Measurements from ENCODE around the gene CNKSR1.
A peak's percentile ranks its signal among the peaks of the same experiment; 100 is the strongest.

Gene CNKSR1

DNA sequence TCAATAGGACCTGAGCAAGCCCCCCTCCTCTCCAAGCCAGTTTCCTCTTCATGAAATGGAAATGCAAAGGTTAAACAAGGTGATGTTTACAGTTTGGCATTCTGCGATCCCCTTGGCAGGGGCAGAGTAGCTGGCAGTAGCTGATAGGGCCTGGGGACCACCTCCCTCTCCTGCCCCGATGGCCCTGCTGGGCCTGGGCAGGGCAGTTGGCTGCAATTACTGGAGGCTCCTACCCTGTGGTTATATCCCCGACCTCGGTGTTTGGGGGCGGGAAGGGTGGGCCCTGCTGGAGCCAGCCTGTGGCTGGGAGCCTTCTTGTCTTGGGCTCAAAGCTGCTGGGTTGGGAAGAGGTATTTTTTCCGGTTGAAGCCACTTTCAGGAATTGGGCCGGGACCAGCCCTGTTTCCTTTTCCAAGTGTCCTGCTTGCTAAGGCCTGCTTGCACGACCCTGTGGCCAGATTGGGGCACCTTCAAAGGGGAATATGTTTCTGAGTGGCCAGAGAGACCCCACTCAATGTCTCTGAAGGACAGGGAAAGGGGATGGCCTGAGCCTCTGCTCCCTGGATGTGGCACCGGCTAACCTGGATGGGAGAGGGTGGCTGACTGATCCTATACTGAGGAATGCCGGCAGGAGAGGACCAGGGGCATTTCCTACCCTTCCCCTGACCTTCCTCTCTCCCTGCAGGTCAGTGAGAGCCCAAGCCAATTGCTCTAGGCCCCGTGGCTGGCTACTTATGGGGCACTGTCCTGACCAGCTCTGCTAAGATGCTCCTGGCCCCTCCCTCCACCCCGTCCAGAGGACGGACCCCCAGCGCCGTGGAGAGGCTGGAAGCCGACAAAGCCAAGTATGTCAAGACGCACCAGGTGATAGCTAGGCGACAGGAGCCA is 16.5 kb upstream of the CNKSR1 start:
- DNase-seq, result no peak

GRCh38 chr1:26161415-26162219 is 15.7 kb upstream of the CNKSR1 start:
- DNase-seq, result peak in 1 of 2 donors; percentile 26

- DNase-seq, result no peak
Measured at GRCh38 chr1:26162220-26162709, 15.0 kb upstream of the CNKSR1 start.

DNA sequence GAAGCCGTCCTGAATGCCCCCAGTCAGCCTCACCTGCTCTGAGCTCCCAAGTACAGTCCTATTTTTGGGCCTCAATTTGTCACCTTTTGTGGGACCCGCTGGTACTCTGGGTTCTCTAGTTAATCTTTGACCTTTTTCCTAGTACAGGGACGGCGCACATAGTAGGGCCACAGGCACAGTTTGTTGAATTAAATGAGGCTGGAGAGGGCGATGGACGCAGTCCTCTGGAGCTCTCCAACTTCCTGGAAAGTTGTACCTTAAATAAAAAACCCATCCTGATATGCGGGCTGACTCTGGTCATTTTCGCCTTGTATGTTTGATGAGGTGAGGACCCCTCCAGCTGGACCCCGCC is 13.6 kb upstream of the CNKSR1 start:
- no peak for DNase-seq

GRCh38 chr1:26164036-26164860 is 13.0 kb upstream of the CNKSR1 start:
- DNase-seq, result peak; percentile 45 to 47

DNA sequence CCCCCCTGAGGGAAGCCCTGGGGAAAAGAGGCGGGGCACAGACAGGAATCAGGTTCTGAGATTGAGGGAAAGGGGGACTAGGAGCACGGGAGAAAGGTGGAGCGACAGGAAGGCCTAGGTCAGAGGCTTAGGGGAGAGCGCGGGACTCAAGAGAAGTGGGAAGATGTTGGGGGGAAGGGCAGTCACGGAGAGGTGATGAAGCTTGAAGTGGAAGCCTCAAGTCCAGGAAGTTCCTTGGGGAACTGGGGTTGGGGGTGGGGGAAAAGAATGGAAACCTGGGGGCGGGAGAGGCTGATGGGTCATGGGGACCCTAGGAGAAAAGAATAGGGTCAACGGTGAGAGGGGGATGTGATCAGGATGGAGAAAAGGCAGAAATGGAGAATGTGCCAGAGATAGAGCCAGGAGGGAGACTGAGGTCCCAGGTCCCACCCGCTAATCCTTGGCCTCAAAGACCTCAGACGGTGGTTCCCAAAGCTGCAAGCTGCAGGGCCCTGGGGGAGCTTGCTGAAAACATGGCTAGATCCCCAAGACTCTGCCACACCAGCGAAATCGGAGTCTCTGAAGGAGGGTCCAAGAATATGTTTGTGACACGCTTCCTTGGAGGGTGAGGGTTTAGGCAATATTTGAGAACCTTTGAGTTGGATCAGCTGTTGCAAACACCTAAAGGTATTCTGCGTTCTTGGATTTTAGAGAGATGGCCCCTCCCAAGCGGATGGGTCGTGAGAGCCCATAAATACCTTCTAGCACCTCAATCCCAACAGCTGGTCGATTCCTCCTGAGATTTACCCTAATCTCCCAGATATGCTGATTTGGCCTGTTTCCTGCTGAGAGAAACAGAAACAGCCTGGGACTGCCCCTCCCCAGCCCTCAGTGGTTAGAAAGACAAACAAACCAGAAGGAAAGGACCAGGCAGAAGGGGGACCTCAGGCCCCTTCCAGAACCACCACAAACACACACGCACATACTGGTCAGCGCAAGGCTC is 12.1 kb upstream of the CNKSR1 start:
- no peak for DNase-seq

GRCh38 chr1:26166719-26167281 is 10.5 kb upstream of the CNKSR1 start:
- DNase-seq, result no peak

DNA sequence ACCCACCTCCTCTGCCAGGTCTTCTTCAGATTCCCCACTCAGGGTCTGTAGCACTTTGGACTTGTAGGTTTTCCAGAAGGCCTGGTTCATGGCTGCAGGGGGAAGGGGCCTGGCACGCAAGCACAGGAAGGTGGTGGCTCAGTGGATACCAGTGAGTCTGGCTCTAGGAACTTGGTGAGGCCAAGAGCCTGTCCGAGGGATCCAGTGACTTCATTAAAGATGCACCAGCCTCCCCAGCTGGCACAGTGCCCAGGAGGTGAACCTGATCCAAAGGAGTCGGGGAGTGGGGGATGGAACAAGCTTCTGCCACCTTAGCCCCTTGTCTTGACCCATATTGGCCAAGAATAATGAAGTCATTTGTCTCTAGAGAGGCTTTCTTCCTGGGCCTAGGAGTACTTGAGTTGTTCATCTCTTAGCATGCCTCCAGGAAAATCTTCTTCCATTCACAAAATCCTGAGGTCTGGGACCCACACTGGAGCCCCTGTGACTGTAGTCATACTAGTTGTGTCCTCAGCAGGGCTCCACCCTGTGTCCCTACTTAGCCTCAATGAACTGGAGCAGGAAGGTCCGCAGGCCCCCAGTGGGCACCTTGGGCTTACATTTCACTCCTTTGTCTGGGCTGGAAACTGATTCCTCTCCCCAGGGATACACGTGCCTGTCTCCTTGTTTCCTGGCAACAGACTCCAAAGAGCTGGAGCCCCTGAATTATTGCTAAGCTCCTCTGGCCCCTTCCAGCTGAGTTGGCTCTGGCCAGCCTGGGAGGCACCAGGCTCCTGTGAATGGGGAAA is 8.7 kb upstream of the CNKSR1 start, which contains the start of gene C1orf232:
Gene C1orf232, minus strand, starts transcription at position 554 of the 788 bp plus-strand sequence. Its CDS starts 464 bp downstream, at position 90.
- DNase-seq, result no peak

GRCh38 chr1:26169198-26169554 is 8.1 kb upstream of the CNKSR1 start:
- DNase-seq, result no peak

DNA sequence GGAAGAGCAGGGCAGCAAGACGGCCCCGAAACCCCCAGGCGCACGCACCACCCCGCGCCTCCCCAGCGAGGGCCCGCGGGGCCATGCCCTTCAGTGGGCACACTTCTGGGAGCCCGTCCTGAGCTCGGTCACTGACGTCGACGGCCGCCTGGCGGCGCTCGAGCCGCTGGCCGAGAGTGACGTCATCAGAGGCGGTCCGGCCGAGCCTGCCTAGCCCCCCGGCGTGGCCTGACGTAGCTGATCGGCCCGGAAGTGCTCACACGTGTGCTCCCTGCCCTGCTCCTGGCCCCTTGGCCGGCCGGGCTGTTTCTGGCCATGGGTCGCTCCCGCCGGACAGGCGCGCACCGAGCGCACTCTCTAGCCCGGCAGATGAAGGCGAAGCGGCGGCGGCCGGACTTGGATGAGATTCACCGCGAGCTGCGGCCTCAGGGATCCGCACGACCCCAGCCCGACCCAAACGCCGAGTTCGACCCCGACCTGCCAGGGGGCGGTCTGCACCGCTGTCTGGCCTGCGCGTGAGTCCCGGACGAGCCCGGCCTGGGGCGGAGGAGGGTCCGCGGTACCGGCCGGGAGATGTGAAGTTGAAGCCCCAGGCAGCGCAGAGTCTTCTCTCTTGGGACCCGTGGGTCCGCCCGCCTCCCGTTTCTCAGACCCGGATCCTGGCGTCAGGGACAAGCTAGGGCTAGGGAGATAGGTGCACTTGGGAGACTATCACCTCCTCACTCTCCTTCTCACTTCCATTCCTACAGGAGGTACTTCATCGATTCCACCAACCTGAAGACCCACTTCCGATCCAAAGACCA is 7.4 kb upstream of the CNKSR1 start, which contains the start of gene ZNF593:
Gene ZNF593, plus strand, starts transcription at position 240 of the 803 bp plus-strand sequence. Its CDS starts 76 bp downstream, at position 316.
- DNase-seq, result peak; percentile 82 to 86

GRCh38 chr1:26170472-26170821 is 6.8 kb upstream of the CNKSR1 start:
- no peak for DNase-seq

DNA sequence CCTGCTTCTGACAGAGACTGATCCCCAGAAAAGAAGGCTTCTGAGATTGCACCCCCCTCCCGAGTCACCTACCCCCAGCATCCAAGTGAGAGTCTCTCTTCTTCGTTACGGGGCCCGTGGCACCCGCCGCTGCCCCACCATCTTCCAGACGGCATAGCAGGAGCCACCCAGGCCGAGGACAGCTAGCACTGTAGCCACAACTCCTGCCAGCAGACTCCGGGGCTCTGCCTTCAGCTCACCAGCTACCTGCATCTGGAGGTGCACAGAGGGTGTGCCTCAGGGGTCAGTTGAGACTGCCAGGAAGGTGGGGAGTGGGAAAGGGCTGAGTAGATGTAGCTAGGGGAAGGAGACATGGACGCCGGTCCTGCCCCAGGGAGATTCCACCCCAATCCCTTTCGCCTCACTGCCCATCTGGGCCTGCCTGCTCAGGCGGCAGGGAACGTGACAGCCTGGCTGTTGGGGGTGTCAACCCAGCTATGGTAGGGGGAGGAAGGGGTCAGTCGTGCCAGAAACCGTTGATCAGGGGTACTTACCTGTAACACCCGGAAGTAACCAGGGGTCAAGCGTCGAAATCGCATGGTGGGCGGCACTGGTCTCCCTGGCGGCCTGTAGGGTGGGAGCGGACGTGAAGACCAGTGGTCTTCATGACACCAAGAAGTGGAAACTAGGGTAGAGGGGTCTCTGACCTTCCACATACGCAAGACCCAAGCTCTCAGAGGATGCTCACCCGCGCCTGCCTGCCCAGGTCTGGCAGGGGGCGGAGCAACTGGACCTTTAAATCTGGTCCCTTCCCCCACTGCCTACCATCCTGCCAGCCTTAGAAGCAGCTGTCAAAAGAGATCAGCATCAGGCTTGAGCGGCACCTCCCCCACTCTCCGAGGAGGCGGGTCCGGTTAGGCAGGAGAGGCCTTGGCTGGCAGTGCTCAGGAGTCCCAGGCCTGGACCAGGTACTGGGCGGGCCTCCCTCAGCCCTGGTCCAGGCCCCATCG is 5.9 kb upstream of the CNKSR1 start, which contains the start of gene ZNF593OS:
Gene ZNF593OS, minus strand, starts transcription at position 749 of the 989 bp plus-strand sequence. Its CDS starts 171 bp downstream, at position 578.
- no peak for DNase-seq

- no peak for DNase-seq
Measured at GRCh38 chr1:26175346-26175745, 1.9 kb upstream of the CNKSR1 start.

DNA sequence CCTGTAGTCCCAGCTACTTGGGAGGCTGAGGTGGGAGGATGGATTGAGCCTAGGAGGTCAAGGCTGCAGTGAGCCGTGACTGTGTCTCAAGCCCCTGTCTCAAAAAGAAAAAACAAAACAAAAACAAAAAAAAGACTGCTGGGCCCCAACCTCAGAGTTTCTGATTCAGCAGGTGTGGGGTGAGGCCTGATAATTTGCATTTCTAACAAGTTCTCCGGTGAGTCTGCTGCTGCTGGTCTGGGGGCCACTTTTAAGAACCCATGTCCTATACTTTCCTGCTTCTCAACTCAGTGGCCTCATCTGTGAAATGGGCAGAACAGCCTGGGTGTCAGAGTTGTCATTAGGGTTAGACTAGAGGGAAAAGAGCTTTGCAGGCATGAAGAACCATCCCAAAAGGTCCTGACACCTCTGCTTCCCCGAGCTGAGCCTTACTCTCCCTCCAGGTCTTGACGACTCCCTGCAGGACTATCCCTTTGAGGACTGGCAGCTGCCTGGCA is 2.8 kb downstream of the CNKSR1 start:
- DNase-seq, result no peak

GRCh38 chr1:26181586-26182382 is 4.5 kb downstream of the CNKSR1 start:
- no peak for DNase-seq

- DNase-seq, result no peak
Measured at GRCh38 chr1:26182383-26182696, 5.0 kb downstream of the CNKSR1 start.

DNA sequence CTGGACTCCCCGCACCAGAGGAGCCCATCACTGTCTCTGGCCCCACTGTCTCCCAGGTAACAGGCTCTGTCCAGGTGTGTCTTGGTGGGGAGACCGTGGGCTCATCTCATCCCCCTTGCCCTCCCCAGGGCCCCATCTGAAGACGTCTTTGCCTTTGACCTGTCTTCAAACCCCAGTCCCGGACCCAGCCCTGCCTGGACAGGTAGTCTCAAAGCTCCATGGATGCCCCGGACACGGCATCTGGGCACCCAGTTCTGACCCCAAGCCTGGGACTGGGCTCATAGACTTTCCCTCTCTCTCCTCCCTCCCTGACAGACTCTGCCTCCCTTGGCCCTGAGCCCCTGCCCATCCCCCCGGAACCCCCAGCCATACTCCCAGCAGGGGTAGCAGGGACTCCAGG is 6.8 kb downstream of the CNKSR1 start:
- DNase-seq, result no peak

All from activated CD4-positive, alpha-beta T cell treated with anti-CD3 and anti-CD28 coated beads for 4 hours (primary cell).